GM15510 (cell line): ENCODE results near the gene TEPSIN.

Experiments used
- POLR2A ChIP-seq: IDR thresholded peaks from 3 replicates; pipeline ENCODE4 v1.6.1; 2011; ENCODE audit warnings: borderline replicate concordance; ENCODE audit not compliant: insufficient read length; ENCODE audit errors: extremely low read depth

The TEPSIN gene

DNA sequence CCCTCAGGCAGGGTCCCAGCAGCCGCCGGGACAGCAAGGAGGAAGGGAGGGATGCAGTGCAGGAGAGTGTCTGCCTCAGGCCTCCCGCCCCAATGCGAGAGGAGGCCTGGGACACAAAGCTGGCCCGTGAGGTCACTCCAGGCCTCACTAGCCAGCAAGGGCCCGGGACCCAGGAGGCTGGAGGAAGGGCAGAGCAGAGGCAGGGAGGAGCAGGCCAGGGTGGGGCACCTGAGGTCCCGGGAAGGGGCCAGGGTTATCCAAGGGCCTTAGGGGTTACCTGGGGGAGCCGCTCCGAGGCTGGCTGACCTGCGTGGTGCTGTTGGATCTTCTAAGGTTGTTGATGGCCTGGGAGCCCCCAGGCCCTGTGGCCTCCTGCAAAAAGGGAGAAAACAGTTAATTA is 30.2 kb downstream of the TEPSIN start:
- TF ChIP-seq POLR2A: no peak

DNA sequence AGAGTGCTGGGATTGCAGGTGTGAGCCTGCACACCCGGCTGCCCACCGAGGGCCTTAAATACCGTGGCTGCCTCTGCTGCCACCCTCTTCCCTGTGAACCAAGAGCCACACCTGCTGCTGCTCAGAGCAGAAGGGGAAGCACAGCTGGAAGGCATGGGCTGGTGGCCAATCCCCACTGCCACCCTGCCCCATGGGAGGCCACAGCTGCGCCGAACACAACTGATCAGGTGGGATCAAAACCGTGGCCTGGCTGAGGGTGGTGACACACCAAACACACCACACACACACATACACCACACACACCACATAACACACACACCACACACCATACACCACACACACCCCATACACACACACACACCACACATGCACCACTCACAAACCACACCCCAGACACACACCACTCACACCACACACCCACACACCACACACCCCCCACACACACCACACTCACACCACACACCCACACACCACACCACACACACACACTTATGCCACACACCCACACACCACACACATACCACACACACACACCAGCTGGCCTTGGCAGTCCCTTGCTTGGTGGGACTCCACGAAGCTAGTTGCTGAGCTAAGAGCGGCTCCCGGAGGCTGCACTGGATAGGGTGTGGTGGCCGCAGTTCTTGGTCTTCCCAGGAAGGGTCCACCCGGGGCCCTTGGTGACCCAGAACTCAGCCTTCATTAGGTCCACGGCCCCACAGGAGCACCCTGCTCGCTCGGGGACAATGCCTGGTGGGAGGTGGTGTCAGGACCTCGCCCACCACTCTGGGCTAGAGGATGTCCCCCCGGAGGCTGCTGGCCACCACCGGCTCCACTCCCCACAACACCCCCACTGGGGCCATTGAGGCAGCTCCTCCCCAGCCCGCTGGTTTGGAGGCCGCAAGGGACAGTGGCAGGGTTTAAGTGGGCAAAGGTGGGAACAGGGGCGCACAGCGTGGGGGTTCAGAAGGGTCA is 31.0 kb downstream of the TEPSIN start:
- TF ChIP-seq POLR2A: no peak

GRCh38 chr17:81206657-81207056 is 32.2 kb downstream of the TEPSIN start:
- TF ChIP-seq POLR2A: no peak

GRCh38 chr17:81206166-81206565 is 32.7 kb downstream of the TEPSIN start:
- TF ChIP-seq POLR2A: no peak

GRCh38 chr17:81204578-81204977 is 34.3 kb downstream of the TEPSIN start:
- no peak for TF ChIP-seq POLR2A

DNA sequence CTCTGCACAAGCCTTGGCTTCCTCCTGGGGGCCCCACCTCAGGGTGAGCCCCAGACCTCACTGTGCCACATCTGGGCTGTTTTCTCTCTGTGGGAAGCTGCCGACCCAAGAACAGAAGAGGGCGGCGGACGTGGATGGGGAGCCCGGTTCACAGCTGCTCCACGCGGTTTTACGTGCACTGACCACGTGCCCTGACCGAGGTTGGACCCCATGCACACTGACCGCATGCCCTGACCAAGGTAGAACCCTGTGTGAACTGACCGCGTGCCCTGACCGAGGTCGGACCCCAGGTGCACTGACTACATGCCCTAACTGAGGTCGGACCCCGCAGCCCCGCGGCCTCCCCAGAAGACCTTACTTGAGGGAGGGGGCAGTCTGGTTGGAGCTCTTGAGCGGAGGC is 35.7 kb downstream of the TEPSIN start:
- TF ChIP-seq POLR2A: no peak

- no peak for TF ChIP-seq POLR2A
Observed at GRCh38 chr17:81202318-81202717, 36.5 kb downstream of the TEPSIN start.

GRCh38 chr17:81200695-81201580 is 37.9 kb downstream of the TEPSIN start:
- no peak for TF ChIP-seq POLR2A

DNA sequence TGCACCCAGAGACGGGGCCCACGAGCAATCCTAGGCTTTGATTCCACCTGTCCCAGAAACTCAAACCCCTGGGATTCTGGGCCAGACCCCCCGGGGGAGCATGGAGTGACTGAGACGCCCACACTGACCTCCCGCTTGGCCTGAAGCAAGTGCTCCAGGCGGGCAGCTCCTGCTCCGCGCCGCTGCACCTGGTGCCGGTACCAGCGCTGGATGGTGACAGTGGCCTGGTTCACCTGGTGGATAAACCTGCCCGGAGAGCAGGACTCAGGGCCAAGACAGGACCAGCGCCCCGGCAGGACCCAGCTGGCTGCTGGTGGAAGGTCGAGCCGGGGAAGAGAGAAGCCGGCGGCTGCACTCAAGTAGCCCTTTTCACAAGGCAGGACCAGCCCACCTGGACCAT is 38.7 kb downstream of the TEPSIN start:
- TF ChIP-seq POLR2A: no peak

GRCh38 chr17:81199482-81199830 is 39.4 kb downstream of the TEPSIN start:
- no peak for TF ChIP-seq POLR2A

DNA sequence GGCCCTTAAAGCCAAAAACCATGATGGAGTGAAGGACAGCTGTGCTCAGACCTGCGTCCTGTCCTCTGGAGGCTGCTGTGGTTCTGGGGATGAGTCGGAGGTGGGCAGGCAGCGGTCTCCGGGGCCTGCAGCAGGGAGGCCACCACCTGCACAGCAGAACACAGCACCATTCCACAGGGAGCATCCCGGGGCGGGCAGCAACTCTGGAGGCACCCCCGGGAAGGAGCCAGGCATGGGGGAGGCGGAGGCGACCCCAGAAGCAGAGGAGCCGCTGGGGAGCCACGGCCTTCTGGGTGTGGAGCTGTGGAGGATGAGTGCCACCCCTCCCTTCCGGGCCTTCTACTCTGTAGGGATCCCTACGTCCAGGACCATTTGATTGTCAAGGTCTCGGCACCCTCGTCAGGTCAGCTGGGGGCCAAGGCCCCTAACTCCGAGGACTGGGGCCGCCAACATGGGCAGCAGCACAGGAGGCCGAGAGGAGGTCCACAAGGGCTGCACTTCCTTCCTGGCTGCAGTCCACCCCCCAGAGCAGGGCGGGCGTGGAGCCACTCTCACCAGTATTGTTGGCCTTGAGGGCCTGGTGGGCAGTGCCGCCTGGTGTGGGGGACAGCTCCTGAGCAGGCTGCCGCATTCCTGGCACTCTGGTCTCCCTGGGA is 39.9 kb downstream of the TEPSIN start:
- no peak for TF ChIP-seq POLR2A

DNA sequence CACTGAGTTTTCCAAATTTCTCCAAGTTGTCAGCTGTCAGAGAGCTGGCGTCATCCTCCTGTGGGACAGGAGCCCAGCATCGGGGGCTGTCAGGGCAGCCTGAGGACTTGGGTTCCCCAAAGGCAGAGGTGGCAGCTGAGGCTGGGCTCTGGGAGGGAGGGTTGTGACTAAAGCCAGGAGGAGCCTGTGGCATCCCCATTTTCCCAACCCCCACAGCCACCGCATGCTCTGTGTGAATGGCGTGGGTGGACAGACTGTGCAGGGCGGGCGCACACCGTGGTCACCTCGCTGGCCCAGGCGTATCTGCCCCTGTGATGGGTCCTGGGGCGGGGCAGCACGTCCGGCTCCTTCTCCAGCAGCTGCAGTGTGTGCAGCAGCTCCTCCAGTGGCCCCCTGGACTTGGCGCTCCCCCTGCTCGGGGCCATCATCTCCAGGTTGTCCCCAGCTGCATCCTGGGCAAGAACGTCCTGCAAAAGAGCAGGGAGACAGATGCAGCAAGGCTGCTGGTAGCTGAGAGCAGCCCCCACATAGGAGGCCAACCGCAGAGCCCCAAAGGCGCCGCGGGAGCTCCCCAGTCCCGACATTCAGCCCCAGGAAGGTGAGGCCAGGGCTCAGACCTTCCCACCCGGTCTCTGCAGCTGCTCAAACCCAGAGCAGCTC is 40.9 kb downstream of the TEPSIN start:
- no peak for TF ChIP-seq POLR2A

- no peak for TF ChIP-seq POLR2A
Observed at GRCh38 chr17:81197409-81197795, 41.5 kb downstream of the TEPSIN start.

GRCh38 chr17:81196505-81197408 is 42.1 kb downstream of the TEPSIN start:
- TF ChIP-seq POLR2A: no peak

- TF ChIP-seq POLR2A: no peak
Observed at GRCh38 chr17:81195941-81196495, 42.8 kb downstream of the TEPSIN start.
